GM12891 (cell line): ENCODE measurements around the gene ZNF791.

Experiments
- POLR2A ChIP-seq: IDR thresholded peaks from 2 replicates; pipeline ENCODE4 v1.6.1; 2011; ENCODE audit warnings: low read depth, low read length, control low read depth
- POLR2AphosphoS5 ChIP-seq: IDR thresholded peaks from 2 replicates; pipeline ENCODE4 v1.6.1; 2011; ENCODE audit warnings: low read depth, low read length, control low read depth
- SPI1 ChIP-seq: IDR thresholded peaks from 2 replicates; pipeline ENCODE4 v1.6.1; 2011; ENCODE audit warnings: low read depth, low read length, control low read depth
- TAF1 ChIP-seq: IDR thresholded peaks from 2 replicates; pipeline ENCODE4 v1.6.1; 2011; ENCODE audit warnings: low read depth, low read length, control low read depth

- TF ChIP-seq POLR2A (no peak), POLR2AphosphoS5 (no peak), TAF1 (no peak), SPI1 (no peak)
Measured at GRCh38 chr19:12641456-12641855, 30.7 kb downstream of the ZNF791 start.
